ENCODE data around the gene PDE6A.
A peak's percentile ranks its signal among the peaks of the same experiment; 100 is the strongest.

The PDE6A gene

DNA sequence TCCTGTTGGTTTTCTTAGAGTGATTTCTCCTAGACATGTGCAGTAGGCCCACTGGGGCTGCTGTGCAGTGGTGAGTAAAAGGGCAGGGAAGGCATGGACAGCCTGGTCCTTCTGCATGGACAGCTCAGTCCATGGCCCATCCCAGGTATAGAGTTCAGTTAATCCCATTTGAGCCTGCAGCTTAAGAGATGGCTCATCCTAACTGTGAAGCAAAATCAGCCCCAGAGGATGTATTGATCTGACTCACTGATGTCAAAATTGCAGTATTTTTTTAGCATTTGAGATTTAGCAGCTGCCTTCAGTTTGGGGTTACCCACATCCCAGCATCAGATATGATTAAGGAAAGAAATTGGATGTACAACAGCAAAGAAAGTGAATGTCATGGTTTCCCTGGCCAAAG is 93.4 kb downstream of the PDE6A start:
- no peak overlapping the region for H3K4me3 Mint-ChIP-seq
- no peak for DNase-seq
- TF ChIP-seq, protein P1, sequence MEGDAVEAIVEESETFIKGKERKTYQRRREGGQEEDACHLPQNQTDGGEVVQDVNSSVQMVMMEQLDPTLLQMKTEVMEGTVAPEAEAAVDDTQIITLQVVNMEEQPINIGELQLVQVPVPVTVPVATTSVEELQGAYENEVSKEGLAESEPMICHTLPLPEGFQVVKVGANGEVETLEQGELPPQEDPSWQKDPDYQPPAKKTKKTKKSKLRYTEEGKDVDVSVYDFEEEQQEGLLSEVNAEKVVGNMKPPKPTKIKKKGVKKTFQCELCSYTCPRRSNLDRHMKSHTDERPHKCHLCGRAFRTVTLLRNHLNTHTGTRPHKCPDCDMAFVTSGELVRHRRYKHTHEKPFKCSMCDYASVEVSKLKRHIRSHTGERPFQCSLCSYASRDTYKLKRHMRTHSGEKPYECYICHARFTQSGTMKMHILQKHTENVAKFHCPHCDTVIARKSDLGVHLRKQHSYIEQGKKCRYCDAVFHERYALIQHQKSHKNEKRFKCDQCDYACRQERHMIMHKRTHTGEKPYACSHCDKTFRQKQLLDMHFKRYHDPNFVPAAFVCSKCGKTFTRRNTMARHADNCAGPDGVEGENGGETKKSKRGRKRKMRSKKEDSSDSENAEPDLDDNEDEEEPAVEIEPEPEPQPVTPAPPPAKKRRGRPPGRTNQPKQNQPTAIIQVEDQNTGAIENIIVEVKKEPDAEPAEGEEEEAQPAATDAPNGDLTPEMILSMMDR (IDR thresholded peaks at IDR 0.05), result no peak
- no peaks in the 10 kb centered on the region for H3K9me3 Mint-ChIP-seq
- H3K4me1 Mint-ChIP-seq, result peaks cover 6% of the 10 kb centered on the region
- H3K27ac Mint-ChIP-seq, result peak overlapping the region; percentile 19
- no peaks in the 10 kb centered on the region for H3K36me3 Mint-ChIP-seq (ENCODE audit: low read depth)
- H3K27me3 Mint-ChIP-seq (ENCODE audit: low read depth, poor library complexity), result no peaks in the 10 kb centered on the region

DNA sequence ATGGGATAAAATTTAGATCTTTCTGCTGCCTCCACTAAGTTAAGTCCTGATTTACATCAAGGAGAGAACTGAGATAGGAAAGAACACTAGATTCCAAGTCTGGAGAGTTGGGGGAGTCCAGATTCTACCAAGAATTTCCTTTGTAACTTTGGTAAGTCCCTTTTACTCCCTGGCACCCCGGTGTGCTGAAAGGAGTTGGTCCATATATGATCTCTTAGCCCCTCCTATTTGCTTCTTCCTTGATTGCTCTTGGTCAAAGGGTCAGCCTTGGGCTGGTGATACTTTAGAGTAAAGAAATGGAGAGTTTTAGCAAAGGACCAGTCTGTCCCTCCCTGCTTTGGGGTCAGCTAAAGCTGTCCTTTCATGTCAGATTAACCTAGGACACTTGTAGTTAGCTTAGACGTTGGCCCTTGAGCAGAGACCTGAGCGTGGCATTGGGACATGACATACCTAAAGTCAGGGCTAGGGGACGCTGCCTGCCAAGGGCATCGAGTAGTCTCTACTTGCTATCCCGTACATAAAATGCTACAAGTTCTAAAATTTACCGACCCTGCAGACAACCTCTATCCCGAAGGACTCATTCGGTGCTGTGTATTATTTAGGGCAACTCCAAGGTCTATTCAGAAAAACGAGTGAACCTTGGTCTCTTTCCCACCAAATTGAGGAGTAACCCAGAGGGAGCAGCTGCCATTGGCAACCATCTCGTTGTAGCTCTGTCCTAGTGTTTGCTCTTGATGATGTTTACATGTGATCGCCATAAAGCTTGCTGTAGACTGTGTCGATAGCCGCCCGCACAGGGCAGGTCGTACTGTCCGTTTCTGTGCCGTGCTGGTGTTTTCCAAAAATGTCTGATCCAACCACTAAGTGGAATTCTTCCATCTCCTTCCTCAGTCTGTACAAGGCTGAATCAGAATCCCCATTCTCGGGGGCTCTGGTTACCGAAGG is 94.4 kb downstream of the PDE6A start:
- Mint-ChIP-seq H3K4me3 (no peak overlapping the region), H3K4me1 (peaks cover 6% of the 10 kb centered on the region), H3K27me3 (ENCODE audit: low read depth, poor library complexity) (no peaks in the 10 kb centered on the region), H3K27ac (no peak overlapping the region), H3K36me3 (ENCODE audit: low read depth) (no peaks in the 10 kb centered on the region), H3K9me3 (no peaks in the 10 kb centered on the region)
- TF ChIP-seq, protein P1 (IDR thresholded peaks at IDR 0.05), result no peak
- no peak for DNase-seq

DNA sequence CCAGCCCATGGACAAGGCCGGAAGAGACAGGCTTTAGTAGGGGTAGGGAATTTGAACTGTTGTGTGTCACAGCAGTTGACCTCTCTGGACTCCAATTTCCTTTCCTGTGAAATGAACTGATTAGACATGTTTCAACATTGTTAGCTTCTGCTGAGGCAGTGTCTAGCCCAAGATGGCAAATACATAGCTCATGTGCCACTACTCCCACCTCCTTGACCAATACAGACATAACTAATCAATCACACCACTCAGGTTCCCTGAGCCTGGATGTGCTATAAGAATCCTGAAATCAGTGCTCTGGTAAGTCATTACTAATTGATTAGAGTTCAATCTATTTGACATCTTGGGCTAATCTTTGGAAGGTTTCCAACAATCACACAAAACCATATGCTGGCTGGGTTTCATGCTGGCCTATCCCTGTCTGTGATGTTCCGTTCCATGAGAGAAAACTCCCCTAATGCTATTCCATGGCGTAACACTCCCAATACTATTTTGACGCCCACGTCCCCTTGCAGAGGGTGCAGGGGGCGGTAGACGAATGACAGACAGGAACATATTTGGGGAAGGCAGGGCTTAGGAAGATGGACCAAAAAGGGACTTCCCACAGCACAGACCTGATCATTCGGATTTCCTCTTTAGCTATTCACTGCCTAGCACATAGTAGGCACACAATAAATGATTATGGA is 95.2 kb downstream of the PDE6A start:
- Mint-ChIP-seq H3K36me3 (ENCODE audit: low read depth) (no peaks in the 10 kb centered on the region), H3K4me1 (peaks cover 6% of the 10 kb centered on the region), H3K9me3 (no peaks in the 10 kb centered on the region), H3K27ac (no peak overlapping the region), H3K27me3 (ENCODE audit: low read depth, poor library complexity) (no peaks in the 10 kb centered on the region), H3K4me3 (no peak overlapping the region)
- DNase-seq, result no peak
- TF ChIP-seq, protein P1 (IDR thresholded peaks at IDR 0.05), result no peak

DNA sequence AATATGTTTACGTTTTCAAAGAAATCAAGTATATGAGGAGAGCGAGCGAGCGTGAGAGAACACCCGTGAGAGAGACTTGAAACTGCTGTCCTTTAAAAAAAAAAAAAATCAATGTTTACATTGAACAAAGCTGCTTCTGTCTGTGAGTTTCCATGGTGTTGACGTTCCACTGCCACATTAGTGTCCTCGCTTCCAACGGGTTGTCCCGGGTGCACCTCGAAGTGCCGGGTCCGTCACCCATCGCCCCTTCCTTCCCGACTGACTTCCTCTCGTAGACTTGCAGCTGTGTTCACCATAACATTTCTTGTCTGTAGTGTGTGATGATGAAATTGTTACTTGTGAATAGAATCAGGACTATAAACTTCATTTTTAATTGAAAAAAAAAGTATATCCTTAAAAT is 97.0 kb downstream of the PDE6A start:
- no peak overlapping the region for H3K4me3 Mint-ChIP-seq
- H3K36me3 Mint-ChIP-seq (ENCODE audit: low read depth), result no peaks in the 10 kb centered on the region
- no peaks in the 10 kb centered on the region for H3K4me1 Mint-ChIP-seq
- DNase-seq, result no peak
- H3K9me3 Mint-ChIP-seq, result no peaks in the 10 kb centered on the region
- TF ChIP-seq, protein P1 (IDR thresholded peaks at IDR 0.05), result no peak
- H3K27me3 Mint-ChIP-seq (ENCODE audit: low read depth, poor library complexity), result no peaks in the 10 kb centered on the region
- H3K27ac Mint-ChIP-seq, result no peak overlapping the region

DNA sequence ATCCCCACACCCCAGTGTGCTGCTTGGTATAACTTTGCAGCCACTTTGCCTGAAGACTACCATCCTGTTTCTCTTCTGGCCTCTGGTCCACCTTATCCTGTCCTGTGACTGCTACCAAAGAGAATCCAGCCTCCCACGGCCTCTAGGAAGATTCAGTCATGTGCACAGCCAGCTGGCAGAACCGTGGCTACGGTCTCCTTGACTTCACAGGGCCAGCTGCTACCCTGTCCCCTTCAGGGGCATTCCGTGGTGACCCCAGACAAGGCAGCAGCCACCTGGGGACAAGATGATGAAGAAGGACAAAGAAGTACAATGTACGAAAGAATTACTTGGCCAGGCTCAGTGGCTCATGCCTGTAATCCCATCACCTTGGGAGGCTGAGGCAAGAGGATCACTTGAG is 98.6 kb downstream of the PDE6A start:
- TF ChIP-seq, protein P1 (IDR thresholded peaks at IDR 0.05), result no peak
- no peak for DNase-seq
- no peak overlapping the region for H3K4me3 Mint-ChIP-seq
- H3K4me1 Mint-ChIP-seq, result peaks cover 10% of the 10 kb centered on the region
- H3K36me3 Mint-ChIP-seq (ENCODE audit: low read depth), result no peaks in the 10 kb centered on the region
- H3K27ac Mint-ChIP-seq, result no peak overlapping the region
- no peaks in the 10 kb centered on the region for H3K27me3 Mint-ChIP-seq (ENCODE audit: low read depth, poor library complexity)
- no peaks in the 10 kb centered on the region for H3K9me3 Mint-ChIP-seq

Measured in nephron progenitor cell (in vitro differentiated cells).